GM23248 (cell line): ENCODE results near the gene TLL2. TPM values are rescaled to one million over a fixed set of nuclear protein-coding genes. Genes with fewer than 3 reads are reported as not detected.

Experiments
- DNase-seq: peaks from one replicate; pipeline ENCODE4 v3.0.0-alpha.2; 2015
- H2AFZ ChIP-seq: fragments of 200-600 bp; sonication (generic); 2 replicates; pipeline ENCODE4 v1.6.1; 2016; ENCODE audit warnings: antibody characterized with exemption
- H3F3A ChIP-seq: fragments of 200-600 bp; sonication (generic); 2 replicates; pipeline ENCODE4 v1.6.1; 2016; ENCODE audit warnings: mild to moderate bottlenecking, antibody characterized with exemption, mixed run types; ENCODE audit not compliant: insufficient read depth
- H3K27ac ChIP-seq: fragments of 200-600 bp; sonication (generic); 2 replicates; pipeline ENCODE4 v1.5.1; 2016; ENCODE audit warnings: mild to moderate bottlenecking
- H3K27me3 ChIP-seq: fragments of 200-600 bp; sonication (generic); replicated peaks from 2 replicates; pipeline ENCODE4 v1.6.1; 2016; ENCODE audit warnings: mild to moderate bottlenecking; ENCODE audit not compliant: insufficient read depth
- H3K36me3 ChIP-seq: fragments of 200-600 bp; sonication (generic); 2 replicates; pipeline ENCODE4 v1.6.1; 2016; ENCODE audit warnings: low read depth, mild to moderate bottlenecking
- H3K4me1 ChIP-seq: fragments of 200-600 bp; sonication (generic); 2 replicates; pipeline ENCODE4 v1.6.1; 2016; ENCODE audit warnings: mild to moderate bottlenecking; ENCODE audit not compliant: insufficient read depth
- H3K4me2 ChIP-seq: fragments of 200-600 bp; sonication (generic); one replicate; pipeline ENCODE4 v1.6.1; 2016; ENCODE audit warnings: mild to moderate bottlenecking; ENCODE audit not compliant: unreplicated experiment
- H3K4me3 ChIP-seq: fragments of 200-600 bp; sonication (generic); 2 replicates; pipeline ENCODE4 v1.5.1; 2016; ENCODE audit warnings: mild to moderate bottlenecking
- H3K79me2 ChIP-seq: fragments of 200-600 bp; sonication (generic); 2 replicates; pipeline ENCODE4 v1.6.1; 2016; ENCODE audit warnings: mild to moderate bottlenecking; ENCODE audit not compliant: insufficient read depth
- H3K9ac ChIP-seq: fragments of 200-600 bp; sonication (generic); 2 replicates; pipeline ENCODE4 v1.6.1; 2016; ENCODE audit warnings: mild to moderate bottlenecking
- H3K9me2 ChIP-seq: fragments of 200-600 bp; sonication (generic); 2 replicates; pipeline ENCODE4 v1.6.1; 2016; ENCODE audit warnings: mixed run types, mild to moderate bottlenecking, moderate library complexity; ENCODE audit not compliant: insufficient read depth
- H3K9me3 ChIP-seq: fragments of 200-600 bp; sonication (generic); one replicate; pipeline ENCODE4 v1.6.1; 2017; ENCODE audit warnings: low read depth
- H4K20me1 ChIP-seq: fragments of 200-600 bp; sonication (generic); 2 replicates; pipeline ENCODE4 v1.6.0; 2016; ENCODE audit not compliant: insufficient read depth
- EZH2 ChIP-seq: fragments of 200-600 bp; sonication (generic); IDR thresholded peaks from 2 replicates; pipeline ENCODE4 v1.6.1; 2018; ENCODE audit warnings: antibody characterized with exemption, mild to moderate bottlenecking; ENCODE audit not compliant: insufficient read depth, poor library complexity, severe bottlenecking
- EZH2phosphoT487 ChIP-seq: fragments of 200-600 bp; sonication (generic); IDR thresholded peaks from 2 replicates; pipeline ENCODE4 v1.6.1; 2018; ENCODE audit warnings: antibody characterized with exemption, moderate library complexity, mild to moderate bottlenecking, low read depth; ENCODE audit not compliant: insufficient read depth
- WGBS, 2 experiments: methylation state at CpG; one replicate each; pipeline ENCODE4 v1.1.6; 2015 to 2017; ENCODE audit warnings: low lambda C conversion rate in 2 of 2, low coverage in 1 of 2; ENCODE audit errors: missing lambda C conversion rate in 2 of 2; 5-methylcytosine and 5-hydroxymethylcytosine counted together
- in situ Hi-C: fragments of 300-500 bp; cut with MboI; formaldehyde crosslinking; loops from 2 replicates; pipeline ENCODE4 v1.15.0; 2020
- polyA plus RNA-seq: library from polyadenylated mRNA; unstranded; fragments of >200 nt; fragmentation: Nextera tagmentation; extraction: Ambion mirVana; gene quantifications from 2 replicates; pipeline ENCODE4 v1.2.1, GENCODE V29; 2016
- total RNA-seq: library from RNA; depleted of rRNA; stranded (reverse); fragments of >200 nt; shearing (Covaris generic); gene quantifications from 2 replicates; pipeline ENCODE4 v1.2.3, GENCODE V29; 2014; rRNA removed

TLL2 gene
- total and polyA plus RNA-seq, 2 experiments from 2014 or later, result 0.43 to 0.71 TPM

GRCh38 chr10:96319754-96320474, 193.8 kb downstream of the TLL2 start:
- in situ Hi-C loops, result no loop called here
- Histone ChIP-seq H3K9me3 (no peaks in the 10 kb centered on the region), H3K36me3 (no peaks in the 10 kb centered on the region), H3K4me2 (no peak overlapping the region), H3K27me3 (no peaks in the 10 kb centered on the region), H3K9me2 (no peaks in the 10 kb centered on the region), H2AFZ (no peak overlapping the region), H3K27ac (no peak overlapping the region), H3K9ac (no peak overlapping the region), H4K20me1 (no peaks in the 10 kb centered on the region), H3F3A (no peaks in the 10 kb centered on the region), H3K4me1 (no peaks in the 10 kb centered on the region), H3K79me2 (no peaks in the 10 kb centered on the region), H3K4me3 (no peak overlapping the region)
- peak; percentile 8 for DNase-seq
- no peak for TF ChIP-seq EZH2
- no peak for TF ChIP-seq EZH2phosphoT487
- 18 to 24% methylated on average over 3 of the region's 3 CpGs for WGBS, 2 experiments

- H3K79me2 ChIP-seq, result no peaks in the 10 kb centered on the region
- no peak overlapping the region for H3K9ac ChIP-seq
- H3K4me3 ChIP-seq, result no peak overlapping the region
- no peak overlapping the region for H2AFZ ChIP-seq
- H3K4me1 ChIP-seq, result no peaks in the 10 kb centered on the region
- H4K20me1 ChIP-seq, result no peaks in the 10 kb centered on the region
- TF ChIP-seq EZH2 (no peak), EZH2phosphoT487 (no peak)
- no peaks in the 10 kb centered on the region for H3K9me3 ChIP-seq
- no peak overlapping the region for H3K4me2 ChIP-seq
- no peak for DNase-seq
- in situ Hi-C loops, result no loop called here
- no peak overlapping the region for H3K27ac ChIP-seq
- H3F3A ChIP-seq, result no peaks in the 10 kb centered on the region
- 60 to 61% methylated on average over 4 of the region's 4 CpGs for WGBS, 2 experiments
- no peaks in the 10 kb centered on the region for H3K27me3 ChIP-seq
- H3K9me2 ChIP-seq, result no peaks in the 10 kb centered on the region
- no peaks in the 10 kb centered on the region for H3K36me3 ChIP-seq
Measured at GRCh38 chr10:96317067-96317833, 196.5 kb downstream of the TLL2 start.

Other genes starting within 250 kb of the TLL2 start
- gene BLNK, start 242.4 kb downstream of the TLL2 start, total RNA-seq, result not detected in 2 replicates
- not detected in 2 replicates for gene BLNK, start 242.4 kb downstream of the TLL2 start, polyA plus RNA-seq
- not detected in 2 replicates for gene DNTT, start 209.5 kb downstream of the TLL2 start, total RNA-seq
- not detected in 2 replicates for gene DNTT, start 209.5 kb downstream of the TLL2 start, polyA plus RNA-seq
- gene OPALIN, start 154.9 kb downstream of the TLL2 start, total RNA-seq, result not detected in 2 replicates
- not detected in 2 replicates for gene OPALIN, start 154.9 kb downstream of the TLL2 start, polyA plus RNA-seq
- 175 and 281 TPM in 2 replicates for gene TM9SF3, start 73.1 kb upstream of the TLL2 start, total RNA-seq
- gene TM9SF3, start 73.1 kb upstream of the TLL2 start, polyA plus RNA-seq, result 124 and 130 TPM in 2 replicates
- not detected in 2 replicates for gene PIK3AP1, start 206.6 kb upstream of the TLL2 start, total RNA-seq
- 0.11 TPM in 1 of 2 replicates, not detected in the other for gene PIK3AP1, start 206.6 kb upstream of the TLL2 start, polyA plus RNA-seq